K562 (cell line): ENCODE measurements around the gene ORC5. TPM values are rescaled to one million over a fixed set of nuclear protein-coding genes. Genes with fewer than 3 reads are reported as not detected.
A peak's percentile ranks its signal among the peaks of the same experiment; 100 is the strongest.

Experiments
- COPS2 ChIP-seq: fragments of 450-650 bp; conservative IDR thresholded peaks from 2 replicates; pipeline ENCODE4 v1.6.1; 2016; ENCODE audit warnings: mild to moderate bottlenecking, moderate library complexity
- E2F8 ChIP-seq: fragments of 450-650 bp; IDR thresholded peaks from 2 replicates; pipeline ENCODE4 v1.7.1; 2018; ENCODE audit warnings: mild to moderate bottlenecking, low read depth; ENCODE audit not compliant: partially characterized antibody
- HNRNPH1 ChIP-seq: fragments of 200-400 bp; formaldehyde crosslinking; optimal IDR thresholded peaks from 2 replicates; pipeline ENCODE3; 2017; ENCODE audit warnings: low read depth, mild to moderate bottlenecking, low read length, moderate library complexity
- HNRNPK ChIP-seq: fragments of 200-400 bp; formaldehyde crosslinking; IDR thresholded peaks from one replicate; pipeline ENCODE4 v1.6.1; 2018; ENCODE audit warnings: mild to moderate bottlenecking, low read depth, low read length; ENCODE audit not compliant: poor library complexity, severe bottlenecking
- IRF2 ChIP-seq: sonication (generic); formaldehyde crosslinking; IDR thresholded peaks from 2 replicates; pipeline ENCODE4 v1.8.1; 2022; ENCODE audit warnings: mild to moderate bottlenecking, missing genetic modification reagents
- KAT7 ChIP-seq: sonication (generic); formaldehyde crosslinking; IDR thresholded peaks from 2 replicates; pipeline ENCODE4 v1.8.0; 2022; ENCODE audit warnings: missing genetic modification reagents, mild to moderate bottlenecking, borderline replicate concordance
- MYNN ChIP-seq, 2 experiments: sonication (generic); formaldehyde crosslinking in 1 of 2; IDR thresholded peaks; 2 replicates each; pipeline versions ENCODE4 v1.5.0 to v1.6.1; 2016 to 2020; ENCODE audit warnings: antibody characterized with exemption in 1 of 2, missing genetic modification reagents in 1 of 2
- NFYB ChIP-seq: IDR thresholded peaks from 2 replicates; pipeline ENCODE4 v1.6.1; 2011; ENCODE audit warnings: mild to moderate bottlenecking, moderate library complexity; ENCODE audit not compliant: insufficient read length; ENCODE audit errors: extremely low read depth
- PREB ChIP-seq: sonication (generic); formaldehyde crosslinking; IDR thresholded peaks from 2 replicates; pipeline ENCODE4 v1.8.1; 2023; ENCODE audit warnings: mild to moderate bottlenecking, missing genetic modification reagents
- SMAD4 ChIP-seq: fragments of 250-450 bp; sonication (Bioruptor Pico); conservative IDR thresholded peaks from 2 replicates; pipeline ENCODE4 v1.8.0; 2021; ENCODE audit warnings: inconsistent platforms, mild to moderate bottlenecking, moderate library complexity
- SPI1 ChIP-seq: IDR thresholded peaks from 2 replicates; pipeline ENCODE4 v1.6.1; 2011; ENCODE audit warnings: low read depth, low read length, control low read depth, borderline replicate concordance
- TOE1 ChIP-seq, 2 experiments: fragments of 450-650 bp in 1 of 2; sonication (generic) in 1 of 2; formaldehyde crosslinking in 1 of 2; IDR thresholded peaks; 2 replicates each; pipeline versions ENCODE4 v1.7.1 to v1.8.0; 2016 to 2022; ENCODE audit warnings: borderline replicate concordance in 2 of 2, mild to moderate bottlenecking in 2 of 2, antibody characterized with exemption in 1 of 2, inconsistent platforms in 1 of 2, low read depth in 1 of 2, missing genetic modification reagents in 1 of 2, moderate library complexity in 1 of 2
- ZNF133 ChIP-seq: fragments of 250-450 bp; sonication (Bioruptor Pico); IDR thresholded peaks from 2 replicates; pipeline ENCODE4 v1.4.0; 2020; ENCODE audit warnings: mild to moderate bottlenecking
- polyA plus RNA-seq, 8 experiments: library from polyadenylated mRNA; depleted of rRNA in 4 of 8; stranded (reverse) in 5 of 8; unstranded in 3 of 8; fragments of >200 nt; fragmentation: Nextera tagmentation in 2 of 8; fragmentation: Illumina TruSeq in 1 of 8; extraction: Ambion mirVana in 2 of 8; extraction: Trizol in 1 of 8; gene quantifications; 2 replicates each; pipeline versions ENCODE4 v1.2.1 to v1.2.3, GENCODE V29; 2011 to 2014; ENCODE audit warnings: inconsistent platforms in 1 of 8, missing spikeins in 1 of 8
- total RNA-seq, 7 experiments: library from RNA; depleted of rRNA in 6 of 7; stranded (reverse); fragments of >200 nt in 6 of 7; fragmentation: Illumina TruSeq in 2 of 7; extraction: Trizol in 2 of 7; gene quantifications; 2 replicates each; pipeline versions ENCODE4 v1.2.1 to v1.2.3, GENCODE V29; 2011 to 2021; ENCODE audit warnings: low replicate concordance in 1 of 7
- TF ChIP-seq, protein P1 (sequence below): fragments of 250-450 bp; sonication (Bioruptor Pico); IDR thresholded peaks from 2 replicates; pipeline ENCODE4 v1.4.0; 2020; ENCODE audit warnings: mild to moderate bottlenecking, moderate library complexity
- TF ChIP-seq, protein P2 (sequence below): fragments of 250-450 bp; sonication (Bioruptor Pico); IDR thresholded peaks from 2 replicates; pipeline ENCODE4 v1.8.0; 2021; ENCODE audit warnings: moderate library complexity, mild to moderate bottlenecking, inconsistent platforms
- TF ChIP-seq, protein P3 (sequence below): fragments of 450-650 bp; formaldehyde crosslinking; IDR thresholded peaks from 2 replicates; pipeline ENCODE4 v1.4.0; 2020; ENCODE audit warnings: mild to moderate bottlenecking, moderate library complexity

The ORC5 gene
- total and polyA plus RNA-seq, 9 of the 15 experiments (the other 6 are each of a cell fraction or from before 2014, with no cell fraction given): 29.8 to 136 (median 54.8) TPM

DNA sequence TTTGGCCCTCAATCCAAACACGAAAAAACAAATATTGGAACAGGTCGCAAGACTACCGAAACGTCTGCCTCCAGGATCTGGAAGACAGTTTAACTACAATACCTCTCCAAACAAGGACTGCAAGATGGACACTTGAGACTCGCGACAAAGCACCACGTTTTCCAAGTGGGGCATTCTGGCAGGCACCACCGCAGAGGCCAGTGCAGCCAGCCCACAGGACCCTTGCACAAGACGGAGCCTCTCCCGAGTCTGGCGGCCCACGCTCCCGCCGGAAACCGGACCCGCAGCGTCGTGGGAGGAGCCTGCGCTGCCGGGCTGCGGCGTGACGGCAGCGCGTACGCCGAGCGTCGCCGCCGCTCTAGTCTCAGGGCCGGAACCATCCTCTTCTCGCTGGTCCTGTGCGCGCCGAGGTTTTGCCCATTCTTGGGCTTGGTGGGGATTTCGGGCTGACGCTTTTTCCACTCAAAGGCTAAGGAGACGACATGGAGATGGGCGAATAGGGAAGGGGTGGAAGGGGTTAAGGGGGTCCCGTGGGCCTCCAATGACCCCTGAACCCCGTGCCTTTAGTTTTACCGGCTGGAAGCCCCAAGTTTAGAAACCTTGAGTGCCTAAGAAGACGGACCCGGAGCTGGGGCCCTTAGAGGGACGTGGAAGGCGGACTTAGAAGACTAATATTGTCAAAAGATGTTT, at the start of gene ORC5 (continued):
- TF ChIP-seq KAT7 (CRISPR knock-in tag) (no peak), HNRNPH1 (no peak), MYNN (IDR thresholded peaks at IDR 0.05) (no peak), MYNN (CRISPR knock-in tag; IDR thresholded peaks at IDR 0.05) (no peak), HNRNPK (no peak), TOE1 (IDR thresholded peaks at IDR 0.05; ENCODE audit: borderline replicate concordance) (no peak; the same call in 1 of the 2 replicates), TOE1 (CRISPR knock-in tag; IDR thresholded peaks at IDR 0.05; ENCODE audit: borderline replicate concordance, low read depth) (no peak), PREB (CRISPR knock-in tag) (0 out of 2 replicates have a peak, but pooled peaks have one; percentile 83), IRF2 (CRISPR knock-in tag) (no peak), SPI1 (no peak), COPS2 (no peak), SMAD4 (CRISPR knock-in tag) (peak; percentile 82), NFYB (no peak), ZNF133 (CRISPR knock-in tag) (no peak), E2F8 (peak; percentile 26)
- TF ChIP-seq, protein P1, sequence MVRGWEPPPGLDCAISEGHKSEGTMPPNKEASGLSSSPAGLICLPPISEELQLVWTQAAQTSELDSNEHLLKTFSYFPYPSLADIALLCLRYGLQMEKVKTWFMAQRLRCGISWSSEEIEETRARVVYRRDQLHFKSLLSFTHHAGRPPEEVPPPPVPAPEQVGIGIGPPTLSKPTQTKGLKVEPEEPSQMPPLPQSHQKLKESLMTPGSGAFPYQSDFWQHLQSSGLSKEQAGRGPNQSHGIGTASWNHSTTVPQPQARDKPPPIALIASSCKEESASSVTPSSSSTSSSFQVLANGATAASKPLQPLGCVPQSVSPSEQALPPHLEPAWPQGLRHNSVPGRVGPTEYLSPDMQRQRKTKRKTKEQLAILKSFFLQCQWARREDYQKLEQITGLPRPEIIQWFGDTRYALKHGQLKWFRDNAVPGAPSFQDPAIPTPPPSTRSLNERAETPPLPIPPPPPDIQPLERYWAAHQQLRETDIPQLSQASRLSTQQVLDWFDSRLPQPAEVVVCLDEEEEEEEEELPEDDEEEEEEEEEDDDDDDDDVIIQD (CRISPR knock-in tag): no peak
- TF ChIP-seq, protein P2, sequence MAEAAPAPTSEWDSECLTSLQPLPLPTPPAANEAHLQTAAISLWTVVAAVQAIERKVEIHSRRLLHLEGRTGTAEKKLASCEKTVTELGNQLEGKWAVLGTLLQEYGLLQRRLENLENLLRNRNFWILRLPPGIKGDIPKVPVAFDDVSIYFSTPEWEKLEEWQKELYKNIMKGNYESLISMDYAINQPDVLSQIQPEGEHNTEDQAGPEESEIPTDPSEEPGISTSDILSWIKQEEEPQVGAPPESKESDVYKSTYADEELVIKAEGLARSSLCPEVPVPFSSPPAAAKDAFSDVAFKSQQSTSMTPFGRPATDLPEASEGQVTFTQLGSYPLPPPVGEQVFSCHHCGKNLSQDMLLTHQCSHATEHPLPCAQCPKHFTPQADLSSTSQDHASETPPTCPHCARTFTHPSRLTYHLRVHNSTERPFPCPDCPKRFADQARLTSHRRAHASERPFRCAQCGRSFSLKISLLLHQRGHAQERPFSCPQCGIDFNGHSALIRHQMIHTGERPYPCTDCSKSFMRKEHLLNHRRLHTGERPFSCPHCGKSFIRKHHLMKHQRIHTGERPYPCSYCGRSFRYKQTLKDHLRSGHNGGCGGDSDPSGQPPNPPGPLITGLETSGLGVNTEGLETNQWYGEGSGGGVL: no peak
- TF ChIP-seq, protein P3, sequence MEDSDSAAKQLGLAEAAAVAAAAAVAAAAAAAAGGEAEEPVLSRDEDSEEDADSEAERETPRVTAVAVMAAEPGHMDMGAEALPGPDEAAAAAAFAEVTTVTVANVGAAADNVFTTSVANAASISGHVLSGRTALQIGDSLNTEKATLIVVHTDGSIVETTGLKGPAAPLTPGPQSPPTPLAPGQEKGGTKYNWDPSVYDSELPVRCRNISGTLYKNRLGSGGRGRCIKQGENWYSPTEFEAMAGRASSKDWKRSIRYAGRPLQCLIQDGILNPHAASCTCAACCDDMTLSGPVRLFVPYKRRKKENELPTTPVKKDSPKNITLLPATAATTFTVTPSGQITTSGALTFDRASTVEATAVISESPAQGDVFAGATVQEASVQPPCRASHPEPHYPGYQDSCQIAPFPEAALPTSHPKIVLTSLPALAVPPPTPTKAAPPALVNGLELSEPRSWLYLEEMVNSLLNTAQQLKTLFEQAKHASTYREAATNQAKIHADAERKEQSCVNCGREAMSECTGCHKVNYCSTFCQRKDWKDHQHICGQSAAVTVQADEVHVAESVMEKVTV (CRISPR knock-in tag): no peak
